Right hindlimb (tissue), 1 donor: ENCODE results near the gene TMEM45A.
"Not testable (repeated sequence)": the region's sequence is repeated elsewhere in the genome, so short reads cannot be mapped to it uniquely, and the experiment has no call there.

Experiments used
- DNase-seq: peaks from one replicate; pipeline ENCODE4 v3.0.0-alpha.2; 2018

The TMEM45A gene

GRCh38 chr3:100492059-100493006 is at the start of gene TMEM45A:
TSS of gene TMEM45A (plus strand) at chr3:100492619. CDS start at chr3:100555212, 62,593 bp downstream.
- DNase-seq = peak; percentile 98

GRCh38 chr3:100443690-100444089 is 48.7 kb upstream of the TMEM45A start:
- no peak for DNase-seq

GRCh38 chr3:100447067-100447466 is 45.4 kb upstream of the TMEM45A start:
- DNase-seq = not testable (repeated sequence)

GRCh38 chr3:100448079-100448478 is 44.3 kb upstream of the TMEM45A start:
- no peak for DNase-seq

GRCh38 chr3:100449214-100449613 is 43.2 kb upstream of the TMEM45A start:
- DNase-seq = no peak

GRCh38 chr3:100454677-100455076 is 37.7 kb upstream of the TMEM45A start:
- no peak for DNase-seq

- DNase-seq = no peak
Measured at GRCh38 chr3:100455841-100456550, 36.4 kb upstream of the TMEM45A start.

- no peak for DNase-seq
Measured at GRCh38 chr3:100456745-100457144, 35.7 kb upstream of the TMEM45A start.

- no peak for DNase-seq
Measured at GRCh38 chr3:100457811-100458210, 34.6 kb upstream of the TMEM45A start.

- no peak for DNase-seq
Measured at GRCh38 chr3:100458814-100459213, 33.6 kb upstream of the TMEM45A start.

GRCh38 chr3:100463002-100463401 is 29.4 kb upstream of the TMEM45A start:
- DNase-seq = peak; percentile 33

- no peak for DNase-seq
Measured at GRCh38 chr3:100463646-100464155, 28.7 kb upstream of the TMEM45A start.

- no peak for DNase-seq
Measured at GRCh38 chr3:100465892-100466777, 26.3 kb upstream of the TMEM45A start.

- DNase-seq = no peak
Measured at GRCh38 chr3:100467133-100467532, 25.3 kb upstream of the TMEM45A start.

- DNase-seq = no peak
Measured at GRCh38 chr3:100468676-100469075, 23.7 kb upstream of the TMEM45A start.

- DNase-seq = no peak
Measured at GRCh38 chr3:100470951-100471350, 21.5 kb upstream of the TMEM45A start.

- DNase-seq = no peak
Measured at GRCh38 chr3:100471444-100471843, 21.0 kb upstream of the TMEM45A start.

GRCh38 chr3:100477851-100478360 is 14.5 kb upstream of the TMEM45A start:
- not testable (repeated sequence) for DNase-seq

- DNase-seq = not testable (repeated sequence)
Measured at GRCh38 chr3:100478521-100478920, 13.9 kb upstream of the TMEM45A start.

GRCh38 chr3:100480081-100480480 is 12.3 kb upstream of the TMEM45A start:
- DNase-seq = no peak

GRCh38 chr3:100482176-100482575 is 10.2 kb upstream of the TMEM45A start:
- DNase-seq = no peak

GRCh38 chr3:100483529-100483928 is 8.9 kb upstream of the TMEM45A start:
- no peak for DNase-seq
